Measurements from ENCODE around the gene PKD2L2. TPM values are rescaled to one million over a fixed set of nuclear protein-coding genes. Genes with fewer than 3 reads are reported as not detected.

The PKD2L2 gene
- polyA plus RNA-seq, 1 donor from 2014 or later, result not detected

DNA sequence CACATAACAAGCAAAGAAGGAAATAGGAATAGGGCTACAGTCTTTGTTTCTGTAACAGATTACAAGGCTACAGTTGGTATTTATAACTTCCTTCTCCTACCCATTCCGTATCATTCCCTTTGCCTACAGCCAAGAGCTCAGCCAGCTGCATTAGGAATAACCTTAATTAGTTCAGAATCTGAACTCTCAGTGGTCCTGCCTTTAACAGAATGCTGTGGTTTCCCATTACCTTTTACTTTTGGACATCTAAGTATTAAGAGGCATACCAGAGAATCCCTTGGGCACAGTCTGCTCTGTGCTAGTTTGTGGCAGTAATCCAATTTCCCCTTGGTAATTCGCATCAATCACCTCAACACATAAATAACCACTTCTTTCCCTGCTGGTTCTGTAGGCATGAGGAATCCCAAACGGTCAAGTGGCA, 44.2 kb downstream of the PKD2L2 start:
- H3K4me2 ChIP-seq (ENCODE audit: low read length), result no peak overlapping the region
- no peaks in the 10 kb centered on the region for H3K27me3 ChIP-seq (ENCODE audit: insufficient read depth, low read depth, low read length)
- no peaks in the 10 kb centered on the region for H3K9me3 ChIP-seq (ENCODE audit: low read length)
- H3K9me2 ChIP-seq (ENCODE audit: insufficient read depth, low read length), result no peaks in the 10 kb centered on the region
- H3K79me2 ChIP-seq (replicated peaks; ENCODE audit: insufficient read depth, low read length), result no peaks in the 10 kb centered on the region
- H4K20me1 ChIP-seq (ENCODE audit: insufficient read depth), result no peaks in the 10 kb centered on the region
- H3K9ac ChIP-seq (ENCODE audit: low read length), result no peak overlapping the region
- no peak overlapping the region for H2AFZ ChIP-seq (ENCODE audit: low read depth, low read length)
- H3F3A ChIP-seq (ENCODE audit: insufficient read depth, low read length, poor library complexity, severe bottlenecking), result no peaks in the 10 kb centered on the region
- no peak overlapping the region for H3K27ac ChIP-seq (ENCODE audit: low read length)
- no peak overlapping the region for H3K4me3 ChIP-seq (ENCODE audit: low read length)
- peaks cover 3% of the 10 kb centered on the region for H3K36me3 ChIP-seq (ENCODE audit: insufficient read depth, low read length)
- TF ChIP-seq, protein P1, sequence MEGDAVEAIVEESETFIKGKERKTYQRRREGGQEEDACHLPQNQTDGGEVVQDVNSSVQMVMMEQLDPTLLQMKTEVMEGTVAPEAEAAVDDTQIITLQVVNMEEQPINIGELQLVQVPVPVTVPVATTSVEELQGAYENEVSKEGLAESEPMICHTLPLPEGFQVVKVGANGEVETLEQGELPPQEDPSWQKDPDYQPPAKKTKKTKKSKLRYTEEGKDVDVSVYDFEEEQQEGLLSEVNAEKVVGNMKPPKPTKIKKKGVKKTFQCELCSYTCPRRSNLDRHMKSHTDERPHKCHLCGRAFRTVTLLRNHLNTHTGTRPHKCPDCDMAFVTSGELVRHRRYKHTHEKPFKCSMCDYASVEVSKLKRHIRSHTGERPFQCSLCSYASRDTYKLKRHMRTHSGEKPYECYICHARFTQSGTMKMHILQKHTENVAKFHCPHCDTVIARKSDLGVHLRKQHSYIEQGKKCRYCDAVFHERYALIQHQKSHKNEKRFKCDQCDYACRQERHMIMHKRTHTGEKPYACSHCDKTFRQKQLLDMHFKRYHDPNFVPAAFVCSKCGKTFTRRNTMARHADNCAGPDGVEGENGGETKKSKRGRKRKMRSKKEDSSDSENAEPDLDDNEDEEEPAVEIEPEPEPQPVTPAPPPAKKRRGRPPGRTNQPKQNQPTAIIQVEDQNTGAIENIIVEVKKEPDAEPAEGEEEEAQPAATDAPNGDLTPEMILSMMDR (IDR thresholded peaks at IDR 0.05; ENCODE audit: poor library complexity, severe bottlenecking), result no peak
- TF ChIP-seq SMC3 (conservative IDR thresholded peaks at IDR 0.05; ENCODE audit: poor library complexity) (no peak), TAF1 (IDR thresholded peaks at IDR 0.05; ENCODE audit: low read depth) (no peak), EZH2 (IDR thresholded peaks at IDR 0.05; ENCODE audit: borderline replicate concordance, insufficient read depth, low read length, poor library complexity, severe bottlenecking) (no peak)
- TF ChIP-seq, protein P2, sequence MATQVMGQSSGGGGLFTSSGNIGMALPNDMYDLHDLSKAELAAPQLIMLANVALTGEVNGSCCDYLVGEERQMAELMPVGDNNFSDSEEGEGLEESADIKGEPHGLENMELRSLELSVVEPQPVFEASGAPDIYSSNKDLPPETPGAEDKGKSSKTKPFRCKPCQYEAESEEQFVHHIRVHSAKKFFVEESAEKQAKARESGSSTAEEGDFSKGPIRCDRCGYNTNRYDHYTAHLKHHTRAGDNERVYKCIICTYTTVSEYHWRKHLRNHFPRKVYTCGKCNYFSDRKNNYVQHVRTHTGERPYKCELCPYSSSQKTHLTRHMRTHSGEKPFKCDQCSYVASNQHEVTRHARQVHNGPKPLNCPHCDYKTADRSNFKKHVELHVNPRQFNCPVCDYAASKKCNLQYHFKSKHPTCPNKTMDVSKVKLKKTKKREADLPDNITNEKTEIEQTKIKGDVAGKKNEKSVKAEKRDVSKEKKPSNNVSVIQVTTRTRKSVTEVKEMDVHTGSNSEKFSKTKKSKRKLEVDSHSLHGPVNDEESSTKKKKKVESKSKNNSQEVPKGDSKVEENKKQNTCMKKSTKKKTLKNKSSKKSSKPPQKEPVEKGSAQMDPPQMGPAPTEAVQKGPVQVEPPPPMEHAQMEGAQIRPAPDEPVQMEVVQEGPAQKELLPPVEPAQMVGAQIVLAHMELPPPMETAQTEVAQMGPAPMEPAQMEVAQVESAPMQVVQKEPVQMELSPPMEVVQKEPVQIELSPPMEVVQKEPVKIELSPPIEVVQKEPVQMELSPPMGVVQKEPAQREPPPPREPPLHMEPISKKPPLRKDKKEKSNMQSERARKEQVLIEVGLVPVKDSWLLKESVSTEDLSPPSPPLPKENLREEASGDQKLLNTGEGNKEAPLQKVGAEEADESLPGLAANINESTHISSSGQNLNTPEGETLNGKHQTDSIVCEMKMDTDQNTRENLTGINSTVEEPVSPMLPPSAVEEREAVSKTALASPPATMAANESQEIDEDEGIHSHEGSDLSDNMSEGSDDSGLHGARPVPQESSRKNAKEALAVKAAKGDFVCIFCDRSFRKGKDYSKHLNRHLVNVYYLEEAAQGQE (IDR thresholded peaks at IDR 0.05; ENCODE audit: borderline replicate concordance), result no peak

DNA sequence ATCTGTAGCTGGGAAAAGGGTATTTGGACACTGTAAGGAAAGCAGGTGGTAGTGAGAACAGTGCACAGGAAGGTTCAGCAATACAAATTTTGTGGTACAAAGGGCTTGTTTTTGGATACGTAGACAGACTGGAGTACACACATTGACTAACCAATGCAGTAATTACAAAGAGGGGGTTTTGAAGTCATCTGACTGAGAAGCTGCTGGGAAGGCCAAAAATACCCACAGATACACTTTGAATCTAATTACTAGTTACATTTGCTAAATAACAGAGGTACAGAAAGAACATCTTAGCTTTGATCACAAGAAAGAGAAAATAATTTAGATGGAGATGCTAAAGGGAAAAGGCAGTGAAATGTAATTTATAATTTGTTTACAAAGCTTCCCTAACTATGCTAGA, 45.9 kb downstream of the PKD2L2 start:
- H3K79me2 ChIP-seq (replicated peaks; ENCODE audit: insufficient read depth, low read length), result no peaks in the 10 kb centered on the region
- no peaks in the 10 kb centered on the region for H3K27me3 ChIP-seq (ENCODE audit: insufficient read depth, low read depth, low read length)
- no peak overlapping the region for H3K4me3 ChIP-seq (ENCODE audit: low read length)
- H3K4me2 ChIP-seq (ENCODE audit: low read length), result no peak overlapping the region
- no peaks in the 10 kb centered on the region for H3K9me3 ChIP-seq (ENCODE audit: low read length)
- H3F3A ChIP-seq (ENCODE audit: insufficient read depth, low read length, poor library complexity, severe bottlenecking), result no peaks in the 10 kb centered on the region
- no peak overlapping the region for H3K9ac ChIP-seq (ENCODE audit: low read length)
- peaks cover 10% of the 10 kb centered on the region for H3K36me3 ChIP-seq (ENCODE audit: insufficient read depth, low read length)
- H3K9me2 ChIP-seq (ENCODE audit: insufficient read depth, low read length), result no peaks in the 10 kb centered on the region
- TF ChIP-seq RAD21 (conservative IDR thresholded peaks at IDR 0.05) (no peak), EZH2 (IDR thresholded peaks at IDR 0.05; ENCODE audit: borderline replicate concordance, insufficient read depth, low read length, poor library complexity, severe bottlenecking) (no peak), POLR2AphosphoS5 (IDR thresholded peaks at IDR 0.05) (no peak), MXI1 (conservative IDR thresholded peaks at IDR 0.05; ENCODE audit: poor library complexity, severe bottlenecking) (no peak), SMC3 (conservative IDR thresholded peaks at IDR 0.05; ENCODE audit: poor library complexity) (no peak), EP300 (conservative IDR thresholded peaks at IDR 0.05; ENCODE audit: poor library complexity, severe bottlenecking) (no peak), TAF1 (IDR thresholded peaks at IDR 0.05; ENCODE audit: low read depth) (no peak)
- TF ChIP-seq, protein P1 (IDR thresholded peaks at IDR 0.05; ENCODE audit: poor library complexity, severe bottlenecking), result no peak
- TF ChIP-seq, protein P2 (IDR thresholded peaks at IDR 0.05; ENCODE audit: borderline replicate concordance), result no peak
- H3K27ac ChIP-seq (ENCODE audit: low read length), result no peak overlapping the region
- no peak overlapping the region for H2AFZ ChIP-seq (ENCODE audit: low read depth, low read length)
- H4K20me1 ChIP-seq (ENCODE audit: insufficient read depth), result no peaks in the 10 kb centered on the region

Measured in neural cell (in vitro differentiated cells).